Right renal cortex interstitium (tissue), 3 donors: ENCODE data around the gene BMP5. TPM values are rescaled to one million over a fixed set of nuclear protein-coding genes. Genes with fewer than 3 reads are reported as not detected.
"Not testable (repeated sequence)": the region's sequence is repeated elsewhere in the genome, so short reads cannot be mapped to it uniquely, and the experiment has no call there.

Experiments used
- DNase-seq, 3 donors: peaks; one replicate each; pipeline ENCODE4 v3.0.0-alpha.2; 2013; ENCODE audit warnings: low read depth in 3 of 3, low spot score in 2 of 3
- polyA plus RNA-seq, 3 donors: library from polyadenylated mRNA; unstranded; fragments of 120-200 nt; gene quantifications; one replicate each; pipeline ENCODE4 v1.2.1, GENCODE V29; 2013; ENCODE audit not compliant: insufficient read length in 3 of 3

Gene BMP5
- 1 to 10 TPM; 2.7 to 3.4 (median 2.9) TPM for polyA plus RNA-seq

- DNase-seq, result no peak
Measured at GRCh38 chr6:55875400-55875799, at the start of gene BMP5. BMP5 (minus strand) TSS chr6:55875590; CDS start chr6:55874865, 725 bp downstream.

GRCh38 chr6:55922406-55922805 is 47.0 kb upstream of the BMP5 start:
- DNase-seq, result no peak

- DNase-seq, result no peak
Measured at GRCh38 chr6:55919716-55920308, 44.4 kb upstream of the BMP5 start.

GRCh38 chr6:55918639-55919038 is 43.2 kb upstream of the BMP5 start:
- no peak for DNase-seq

- no peak for DNase-seq
Measured at GRCh38 chr6:55917751-55918415, 42.5 kb upstream of the BMP5 start.

- DNase-seq, result no peak
Measured at GRCh38 chr6:55916188-55916587, 40.8 kb upstream of the BMP5 start.

GRCh38 chr6:55913228-55914195 is 38.1 kb upstream of the BMP5 start:
- DNase-seq, result no peak

GRCh38 chr6:55910466-55910865 is 35.1 kb upstream of the BMP5 start:
- not testable (repeated sequence) for DNase-seq

- DNase-seq, result not testable (repeated sequence)
Measured at GRCh38 chr6:55909911-55910310, 34.5 kb upstream of the BMP5 start.

GRCh38 chr6:55902796-55903195 is 27.4 kb upstream of the BMP5 start:
- DNase-seq, result no peak

- no peak for DNase-seq
Measured at GRCh38 chr6:55901765-55902270, 26.4 kb upstream of the BMP5 start.

GRCh38 chr6:55898342-55898741 is 23.0 kb upstream of the BMP5 start:
- DNase-seq, result no peak

GRCh38 chr6:55897346-55897745 is 22.0 kb upstream of the BMP5 start:
- no peak for DNase-seq

- DNase-seq, result no peak
Measured at GRCh38 chr6:55895972-55896730, 20.8 kb upstream of the BMP5 start.

- DNase-seq, result no peak
Measured at GRCh38 chr6:55892749-55893357, 17.5 kb upstream of the BMP5 start.

- no peak for DNase-seq
Measured at GRCh38 chr6:55888917-55889316, 13.5 kb upstream of the BMP5 start.

- DNase-seq, result no peak
Measured at GRCh38 chr6:55886185-55886836, 10.9 kb upstream of the BMP5 start.

- DNase-seq, result no peak
Measured at GRCh38 chr6:55882718-55883569, 7.6 kb upstream of the BMP5 start.

GRCh38 chr6:55877283-55877682 is 1.9 kb upstream of the BMP5 start:
- no peak for DNase-seq
